Hindlimb muscle (tissue), 1 donor: ENCODE data around the gene ATP5F1A. TPM values are rescaled to one million over a fixed set of nuclear protein-coding genes. Genes with fewer than 3 reads are reported as not detected.
"Not testable (repeated sequence)": the region's sequence is repeated elsewhere in the genome, so short reads cannot be mapped to it uniquely, and the experiment has no call there.

Experiments
- DNase-seq: peaks from one replicate; pipeline ENCODE4 v3.0.0-alpha.2; 2013
- polyA plus RNA-seq: library from polyadenylated mRNA; unstranded; fragments of 120-200 nt; gene quantifications from one replicate; pipeline ENCODE4 v1.2.1, GENCODE V29; 2013; ENCODE audit not compliant: insufficient read length

Gene ATP5F1A
- polyA plus RNA-seq, 1 donor: 439 TPM

GRCh38 chr18:46072959-46073358 lies 25.1 kb downstream of the ATP5F1A start:
- DNase-seq: no peak

- DNase-seq: no peak
These were observed 25.7 kb downstream of the ATP5F1A start for GRCh38 chr18:46072376-46072867.

- DNase-seq: peak; percentile 66
These were observed 26.3 kb downstream of the ATP5F1A start, which contains the start of gene PSTPIP2 for GRCh38 chr18:46071653-46072375. Gene PSTPIP2, minus strand, starts transcription at chr18:46072260. Its CDS starts 72 bp downstream, at chr18:46072188.

- DNase-seq: no peak
These were observed 27.1 kb downstream of the ATP5F1A start for GRCh38 chr18:46070815-46071652.

GRCh38 chr18:46070232-46070631 lies 27.9 kb downstream of the ATP5F1A start:
- no peak for DNase-seq

GRCh38 chr18:46069524-46069923 lies 28.6 kb downstream of the ATP5F1A start:
- DNase-seq: no peak

- DNase-seq: no peak
These were observed 29.3 kb downstream of the ATP5F1A start for GRCh38 chr18:46068763-46069162.

- no peak for DNase-seq
These were observed 30.6 kb downstream of the ATP5F1A start for GRCh38 chr18:46067438-46068007.

- DNase-seq: no peak
These were observed 35.3 kb downstream of the ATP5F1A start for GRCh38 chr18:46062781-46063180.

GRCh38 chr18:46061796-46062195 lies 36.3 kb downstream of the ATP5F1A start:
- no peak for DNase-seq

GRCh38 chr18:46061387-46061786 lies 36.7 kb downstream of the ATP5F1A start:
- DNase-seq: no peak

GRCh38 chr18:46060359-46060841 lies 37.7 kb downstream of the ATP5F1A start:
- no peak for DNase-seq

- no peak for DNase-seq
These were observed 42.3 kb downstream of the ATP5F1A start for GRCh38 chr18:46055838-46056230.

- no peak for DNase-seq
These were observed 42.9 kb downstream of the ATP5F1A start for GRCh38 chr18:46054956-46055837.

- no peak for DNase-seq
These were observed 44.6 kb downstream of the ATP5F1A start for GRCh38 chr18:46053368-46054095.

GRCh38 chr18:46051731-46052461 lies 46.2 kb downstream of the ATP5F1A start:
- DNase-seq: no peak

- DNase-seq: no peak
These were observed 47.8 kb downstream of the ATP5F1A start for GRCh38 chr18:46050268-46050667.

- DNase-seq: no peak
These were observed 49.5 kb downstream of the ATP5F1A start for GRCh38 chr18:46048641-46049040.

GRCh38 chr18:46047369-46047768 lies 50.7 kb downstream of the ATP5F1A start:
- not testable (repeated sequence) for DNase-seq

GRCh38 chr18:46046688-46047087 lies 51.4 kb downstream of the ATP5F1A start:
- DNase-seq: no peak

GRCh38 chr18:46046126-46046525 lies 52.0 kb downstream of the ATP5F1A start:
- DNase-seq: no peak
